Muscle layer of duodenum (tissue), 2 donors: ENCODE data around the gene MRE11.
"Not testable (repeated sequence)": the region's sequence is repeated elsewhere in the genome, so short reads cannot be mapped to it uniquely, and the experiment has no call there.

Experiments
- H3K27ac ChIP-seq: one replicate; pipeline ENCODE4 v1.7.0; 2013; ENCODE audit warnings: mild to moderate bottlenecking, low read length
- H3K27me3 ChIP-seq: one replicate; pipeline ENCODE4 v1.7.0; 2013; ENCODE audit warnings: low read depth, mild to moderate bottlenecking, control low read depth, low read length
- H3K36me3 ChIP-seq, 2 donors: one replicate each; pipeline ENCODE4 v1.7.0; 2013; ENCODE audit warnings: low read length in 2 of 2, control low read depth in 1 of 2, mild to moderate bottlenecking in 1 of 2; ENCODE audit not compliant: insufficient read depth in 2 of 2, control insufficient read depth in 1 of 2
- H3K4me1 ChIP-seq, 2 donors: one replicate each; pipeline ENCODE4 v1.7.0; 2013; ENCODE audit warnings: low read length in 2 of 2, mild to moderate bottlenecking in 2 of 2, control low read depth in 1 of 2, moderate library complexity in 1 of 2; ENCODE audit not compliant: insufficient read depth in 2 of 2, control insufficient read depth in 1 of 2
- H3K4me3 ChIP-seq, 2 donors: one replicate each; pipeline ENCODE4 v1.7.0; 2013; ENCODE audit warnings: low read length in 2 of 2, low read depth in 1 of 2, mild to moderate bottlenecking in 1 of 2
- H3K9me3 ChIP-seq, 2 donors: one replicate each; pipeline ENCODE4 v1.7.0; 2013; ENCODE audit warnings: low read length in 2 of 2, control low read depth in 1 of 2, mild to moderate bottlenecking in 1 of 2; ENCODE audit not compliant: control insufficient read depth in 1 of 2
- donor health status: healthy.

Gene MRE11

GRCh38 chr11:94376841-94377240, 116.8 kb downstream of the MRE11 start:
- Histone ChIP-seq H3K4me3 (no peak overlapping the region), H3K27me3 (no peaks in the 10 kb centered on the region), H3K9me3 (no peaks in the 10 kb centered on the region), H3K27ac (no peak overlapping the region), H3K36me3 (no peaks in the 10 kb centered on the region), H3K4me1 (no peaks in the 10 kb centered on the region)

- H3K4me3 ChIP-seq, H3K4me1 ChIP-seq, H3K9me3 ChIP-seq, H3K36me3 ChIP-seq, H3K27ac ChIP-seq, H3K27me3 ChIP-seq: not testable (repeated sequence)
Observed at GRCh38 chr11:94370576-94370975, 123.1 kb downstream of the MRE11 start.
